ENCODE data around the gene PDAP1. TPM values are rescaled to one million over a fixed set of nuclear protein-coding genes. Genes with fewer than 3 reads are reported as not detected.

Gene PDAP1
- total and polyA plus RNA-seq, 12 donors: 71.4 to 312 (median 97.6) TPM

GRCh38 chr7:99406557-99406956, 1.8 kb downstream of the PDAP1 start:
- peaks cover 0 to 59% (median 22%) of the 10 kb centered on the region in 9 donors for H3K36me3 ChIP-seq
- no peaks in the 10 kb centered on the region for H3K9me3 ChIP-seq
- DNase-seq (no peak), ATAC-seq (no peak)
- H3K4me3 ChIP-seq: peak overlapping the region in 3 of 10 donors; percentile 72 to 100 (median 89)
- 45 to 58% methylated on average over 1 of the region's 1 CpG for WGBS, 2 donors
- peaks cover 17 to 55% (median 41%) of the 10 kb centered on the region in 9 donors for H3K4me1 ChIP-seq
- no peak overlapping the region for H3K27ac ChIP-seq
- intact Hi-C loops (cut with DNase I): loop anchor here in 2 of 10 donors (5.0 kb wide), 2 partner anchors 34 to 96 kb away; partner anchors contain the start of genes ARPC1B (in 1 of the 2), ZKSCAN5 (in 1 of the 2) and ZNF394 (in 1 of the 2)
- H3K27me3 ChIP-seq: no peaks in the 10 kb centered on the region
- no peak for TF ChIP-seq CTCF (IDR thresholded peaks at IDR 0.05)

DNA sequence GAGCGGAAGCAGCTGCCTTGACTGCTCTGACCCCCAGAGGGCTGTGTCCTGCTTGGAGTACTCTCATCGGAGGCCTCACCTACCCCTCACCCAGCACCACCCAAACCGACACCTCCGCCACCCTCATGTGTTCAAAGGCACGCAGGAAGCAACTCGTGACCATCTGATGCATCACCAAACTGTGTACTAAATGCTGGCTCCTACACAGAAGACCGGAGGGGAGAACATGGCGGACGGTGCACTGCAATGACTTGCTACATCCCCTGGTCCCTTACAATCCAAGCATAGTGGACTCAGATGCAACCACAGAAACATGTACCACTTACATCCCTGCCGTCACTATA, 3.4 kb downstream of the PDAP1 start:
- Histone ChIP-seq H3K27me3 (no peaks in the 10 kb centered on the region), H3K4me3 (no peak overlapping the region), H3K27ac (no peak overlapping the region), H3K4me1 (peaks cover 13 to 48% (median 36%) of the 10 kb centered on the region in 9 donors), H3K36me3 (peaks cover 0 to 59% (median 14%) of the 10 kb centered on the region in 9 donors), H3K9me3 (no peaks in the 10 kb centered on the region)
- no peak for TF ChIP-seq CTCF (IDR thresholded peaks at IDR 0.05)
- intact Hi-C loops (cut with DNase I): loop anchor here in 2 of 10 donors (5.0 kb wide), 2 partner anchors 33 to 97 kb away; partner anchors contain the start of genes ARPC1B (in 1 of the 2), ZKSCAN5 (in 1 of the 2) and ZNF394 (in 1 of the 2)
- no peak for DNase-seq
- ATAC-seq: no peak
- WGBS, 2 donors: 92 to 94% methylated on average over 10 of the region's 10 CpGs

DNA sequence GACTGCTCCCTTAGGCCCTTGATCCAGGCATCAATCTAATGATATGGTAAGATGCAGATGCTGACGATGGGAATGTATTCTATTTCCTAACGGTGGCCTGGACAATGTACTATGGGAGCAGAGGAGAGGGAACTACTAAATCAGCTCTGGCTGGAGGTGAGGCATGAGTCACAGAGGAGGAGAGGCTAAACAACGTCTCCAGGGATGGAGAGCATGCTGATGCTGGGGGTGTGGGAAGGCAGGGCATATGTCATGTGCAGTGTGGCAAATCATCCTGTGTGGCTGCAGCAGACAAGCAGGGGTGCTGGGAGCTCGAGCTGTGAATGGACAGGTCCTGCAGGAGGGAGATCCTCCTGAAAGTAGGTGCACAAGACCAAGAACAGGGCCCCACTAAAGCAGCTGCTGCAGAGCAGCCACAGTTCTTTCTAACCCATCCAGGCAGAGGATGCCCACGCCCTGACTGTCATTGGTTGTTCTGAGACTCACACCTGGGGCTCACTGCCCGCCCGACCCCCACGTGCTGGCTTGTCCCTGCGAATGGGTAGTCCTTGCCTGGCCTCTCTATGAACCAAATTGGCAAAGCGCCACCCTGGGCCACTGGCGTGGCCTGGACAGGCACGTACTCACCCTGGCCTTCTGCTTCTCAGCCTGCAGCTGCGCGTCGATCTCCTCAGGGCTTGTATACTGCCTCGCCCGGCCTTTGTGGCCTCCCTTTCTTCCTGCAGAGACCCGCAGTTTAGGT, 4.0 kb downstream of the PDAP1 start:
- DNase-seq (no peak), ATAC-seq (no peak)
- Histone ChIP-seq H3K4me3 (no peak overlapping the region), H3K4me1 (peaks cover 9 to 43% (median 32%) of the 10 kb centered on the region in 9 donors), H3K27me3 (no peaks in the 10 kb centered on the region), H3K27ac (no peak overlapping the region), H3K9me3 (no peaks in the 10 kb centered on the region), H3K36me3 (peaks cover 0 to 64% (median 19%) of the 10 kb centered on the region in 9 donors)
- intact Hi-C loops (cut with DNase I): no loop called here
- WGBS, 2 donors: 79 to 80% methylated on average over 18 of the region's 18 CpGs
- no peak for TF ChIP-seq CTCF (IDR thresholded peaks at IDR 0.05)

- TF ChIP-seq CTCF (IDR thresholded peaks at IDR 0.05): no peak
- intact Hi-C loops (cut with DNase I): no loop called here
- Histone ChIP-seq H3K27me3 (no peaks in the 10 kb centered on the region), H3K36me3 (peaks cover 0 to 71% (median 23%) of the 10 kb centered on the region in 9 donors), H3K9me3 (no peaks in the 10 kb centered on the region), H3K4me1 (peaks cover 9 to 42% (median 32%) of the 10 kb centered on the region in 9 donors), H3K4me3 (no peak overlapping the region), H3K27ac (no peak overlapping the region)
- DNase-seq (no peak), ATAC-seq (no peak)
- 95% methylated on average over 5 of the region's 5 CpGs for WGBS, 2 donors
Observed at GRCh38 chr7:99403764-99404163, 4.6 kb downstream of the PDAP1 start.
